ENCODE results near the gene SMCO3.

GRCh38 chr12:14840616-14841015 lies 26.6 kb upstream of the SMCO3 start:
- TF ChIP-seq CTCF (IDR thresholded peaks at IDR 0.05) (no peak), POLR2A (IDR thresholded peaks at IDR 0.05) (no peak)

Data from Peyer's patch (tissue), 4 donors.